ENCODE measurements around the gene STARD10.

The STARD10 gene

DNA sequence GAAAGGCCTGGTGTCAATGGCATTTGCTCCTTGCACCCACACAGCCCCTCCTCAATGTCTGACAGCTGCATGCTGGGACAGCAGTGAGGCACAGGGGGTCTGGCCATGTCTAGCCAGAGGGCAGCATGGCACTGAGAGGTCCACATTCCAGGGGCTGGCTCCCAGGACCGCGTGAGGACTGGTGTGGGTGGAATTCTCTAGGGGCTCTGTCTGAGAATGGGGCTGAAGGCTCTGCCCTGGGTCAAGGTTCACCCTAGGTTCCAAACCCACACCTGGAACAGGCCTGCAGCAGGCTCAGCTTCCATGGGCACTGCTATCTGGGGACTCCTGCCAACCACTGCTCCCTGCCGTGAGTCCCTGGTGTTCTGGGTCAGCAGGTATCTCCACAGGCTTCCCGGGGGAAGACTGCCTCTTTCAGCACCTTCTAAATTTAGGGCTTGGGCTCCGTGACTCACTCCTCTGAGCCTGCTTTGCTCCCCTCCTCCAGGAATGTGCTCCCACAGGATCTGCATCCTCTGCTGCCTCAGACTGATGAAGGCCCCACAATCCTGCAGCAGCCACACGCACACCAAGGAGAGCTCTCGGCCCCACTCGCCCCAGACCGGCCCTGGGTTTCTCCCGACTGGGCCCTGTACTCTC lies 4.2 kb downstream of the STARD10 start:
- Histone ChIP-seq H3K4me1 (ENCODE audit: control insufficient read depth, insufficient read depth, low read length, poor library complexity, severe bottlenecking) (peaks cover 16% of the 10 kb centered on the region), H3K9me3 (ENCODE audit: control insufficient read depth, low read length) (no peaks in the 10 kb centered on the region), H3K4me3 (ENCODE audit: insufficient read depth, low read depth, low read length, poor library complexity, severe bottlenecking) (no peak overlapping the region), H3K36me3 (ENCODE audit: control insufficient read depth, insufficient read depth, low read length) (no peaks in the 10 kb centered on the region), H3K27me3 (replicated peaks; ENCODE audit: control insufficient read depth, insufficient read depth, low read length, poor library complexity, severe bottlenecking) (no peaks in the 10 kb centered on the region), H3K27ac (ENCODE audit: insufficient read depth, low read length, poor library complexity, severe bottlenecking) (no peak overlapping the region)
- no peak for DNase-seq

DNA sequence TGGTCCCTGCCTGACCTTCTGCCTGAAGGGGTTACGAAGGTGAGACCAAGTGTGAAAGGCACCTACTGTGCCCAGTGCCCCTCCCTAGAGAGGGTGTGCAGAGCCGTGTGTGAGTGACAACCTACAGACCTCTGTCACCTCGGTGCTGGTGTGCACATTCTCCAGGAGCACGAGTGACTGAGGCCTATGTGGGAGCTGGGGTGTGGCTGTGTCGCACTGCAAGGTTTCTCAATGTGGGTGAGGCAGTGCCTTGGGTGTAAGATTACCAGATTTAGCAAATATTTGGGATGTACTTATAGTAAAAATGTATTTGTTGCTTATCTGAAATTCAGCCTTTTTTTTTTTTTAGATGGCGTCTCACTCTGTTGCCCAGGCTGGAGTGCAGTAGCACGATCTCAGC lies 5.6 kb downstream of the STARD10 start:
- Histone ChIP-seq H3K9me3 (ENCODE audit: control insufficient read depth, low read length) (no peaks in the 10 kb centered on the region), H3K4me3 (ENCODE audit: insufficient read depth, low read depth, low read length, poor library complexity, severe bottlenecking) (no peak overlapping the region), H3K36me3 (ENCODE audit: control insufficient read depth, insufficient read depth, low read length) (no peaks in the 10 kb centered on the region), H3K4me1 (ENCODE audit: control insufficient read depth, insufficient read depth, low read length, poor library complexity, severe bottlenecking) (peaks cover 7% of the 10 kb centered on the region), H3K27ac (ENCODE audit: insufficient read depth, low read length, poor library complexity, severe bottlenecking) (no peak overlapping the region), H3K27me3 (replicated peaks; ENCODE audit: control insufficient read depth, insufficient read depth, low read length, poor library complexity, severe bottlenecking) (no peaks in the 10 kb centered on the region)
- no peak for DNase-seq

DNA sequence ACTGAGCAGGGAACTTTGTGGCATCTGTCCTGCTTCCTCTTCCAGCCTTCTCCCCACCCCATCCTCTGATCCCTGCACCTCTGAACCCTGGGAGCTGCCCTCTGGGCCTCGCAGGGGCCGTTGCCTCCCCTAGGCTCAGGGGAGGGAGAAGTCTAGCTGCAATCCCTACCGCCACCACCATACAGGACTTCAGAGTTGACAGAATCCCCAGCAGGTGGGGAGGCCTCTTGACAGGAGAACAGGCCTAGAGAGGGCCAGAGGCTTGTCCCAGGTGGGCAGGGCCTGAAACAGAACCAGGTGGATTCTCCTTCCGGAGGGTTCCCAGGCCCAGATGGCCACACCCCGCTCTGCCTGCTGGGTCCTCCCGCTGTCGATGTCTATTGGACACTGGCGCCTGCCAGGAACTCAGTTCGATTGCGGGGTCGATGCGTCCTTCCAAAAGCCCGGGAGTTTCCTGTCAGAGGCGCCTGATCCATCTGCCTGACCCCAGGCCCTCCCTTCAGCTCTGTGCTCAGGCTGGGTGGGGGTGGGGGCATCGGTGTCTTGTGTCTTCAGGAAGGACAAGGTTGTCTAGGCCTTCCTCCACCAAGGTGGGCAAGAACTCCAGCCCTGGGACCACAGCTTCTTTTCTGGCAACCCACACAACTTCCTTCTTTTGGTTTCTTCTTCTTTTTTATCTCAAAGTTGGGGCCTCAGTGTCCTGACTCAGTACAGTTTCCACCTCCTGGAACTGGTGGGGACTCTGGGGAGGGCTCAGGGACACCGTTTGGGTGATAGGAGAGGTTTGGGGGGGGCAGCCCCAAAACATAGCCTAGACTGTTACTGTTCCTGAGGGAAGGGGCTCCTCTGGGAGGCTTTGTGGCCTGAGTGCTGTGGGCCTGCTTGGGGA lies 6.4 kb downstream of the STARD10 start:
- Histone ChIP-seq H3K36me3 (ENCODE audit: control insufficient read depth, insufficient read depth, low read length) (no peaks in the 10 kb centered on the region), H3K4me3 (ENCODE audit: insufficient read depth, low read depth, low read length, poor library complexity, severe bottlenecking) (no peak overlapping the region), H3K9me3 (ENCODE audit: control insufficient read depth, low read length) (no peaks in the 10 kb centered on the region), H3K27ac (ENCODE audit: insufficient read depth, low read length, poor library complexity, severe bottlenecking) (no peak overlapping the region), H3K27me3 (replicated peaks; ENCODE audit: control insufficient read depth, insufficient read depth, low read length, poor library complexity, severe bottlenecking) (no peaks in the 10 kb centered on the region), H3K4me1 (ENCODE audit: control insufficient read depth, insufficient read depth, low read length, poor library complexity, severe bottlenecking) (peaks cover 2% of the 10 kb centered on the region)
- DNase-seq, result no peak

DNA sequence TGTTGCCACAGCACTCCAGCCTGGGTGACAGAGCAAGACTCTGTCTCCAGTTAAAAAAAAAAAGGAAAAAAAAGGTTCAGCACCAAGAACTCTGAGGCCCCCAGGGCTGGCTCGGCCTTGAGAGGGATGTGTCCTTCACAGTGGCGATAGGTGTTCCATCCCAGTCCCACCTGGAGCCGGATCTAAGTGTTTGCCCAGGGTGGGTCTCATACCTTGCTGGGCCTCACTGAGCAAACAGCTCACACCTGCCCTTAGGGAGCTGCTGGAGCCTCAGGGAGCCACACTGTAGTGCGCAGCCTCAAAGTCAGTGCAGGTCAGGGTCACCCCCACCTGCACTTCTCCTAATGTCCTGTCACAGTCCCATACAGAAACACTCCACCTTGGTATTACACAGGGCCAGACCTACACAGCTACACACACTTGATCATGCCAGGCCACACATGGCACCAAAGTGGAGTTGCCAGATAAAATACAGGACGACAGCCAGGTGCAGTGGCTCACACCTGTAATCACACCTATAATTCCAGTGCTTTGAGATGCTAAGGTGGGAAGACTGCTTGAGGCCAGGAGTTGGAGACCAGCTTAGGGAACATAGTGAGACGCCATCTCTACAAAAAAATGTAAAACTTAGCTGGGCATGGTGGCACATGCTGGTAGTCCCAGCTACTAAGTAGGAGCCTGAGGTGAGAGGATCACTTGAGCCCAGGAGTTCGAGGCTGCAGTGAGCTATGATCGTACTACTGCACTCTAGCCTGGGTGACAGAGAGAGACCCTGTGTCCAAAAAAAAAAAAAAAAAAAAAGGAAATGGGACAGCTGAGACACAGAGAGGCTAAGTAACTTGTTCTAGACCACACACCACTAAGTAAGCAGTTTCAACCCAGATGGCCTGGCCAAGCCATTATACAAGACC lies 7.3 kb downstream of the STARD10 start:
- Histone ChIP-seq H3K27ac (ENCODE audit: insufficient read depth, low read length, poor library complexity, severe bottlenecking) (no peak overlapping the region), H3K36me3 (ENCODE audit: control insufficient read depth, insufficient read depth, low read length) (no peaks in the 10 kb centered on the region), H3K4me1 (ENCODE audit: control insufficient read depth, insufficient read depth, low read length, poor library complexity, severe bottlenecking) (peaks cover 8% of the 10 kb centered on the region), H3K27me3 (replicated peaks; ENCODE audit: control insufficient read depth, insufficient read depth, low read length, poor library complexity, severe bottlenecking) (no peaks in the 10 kb centered on the region), H3K9me3 (ENCODE audit: control insufficient read depth, low read length) (no peaks in the 10 kb centered on the region), H3K4me3 (ENCODE audit: insufficient read depth, low read depth, low read length, poor library complexity, severe bottlenecking) (no peak overlapping the region)
- DNase-seq, result no peak

- Histone ChIP-seq H3K9me3 (ENCODE audit: control insufficient read depth, low read length) (no peaks in the 10 kb centered on the region), H3K4me1 (ENCODE audit: control insufficient read depth, insufficient read depth, low read length, poor library complexity, severe bottlenecking) (peaks cover 21% of the 10 kb centered on the region), H3K36me3 (ENCODE audit: control insufficient read depth, insufficient read depth, low read length) (no peaks in the 10 kb centered on the region), H3K27ac (ENCODE audit: insufficient read depth, low read length, poor library complexity, severe bottlenecking) (no peak overlapping the region), H3K27me3 (replicated peaks; ENCODE audit: control insufficient read depth, insufficient read depth, low read length, poor library complexity, severe bottlenecking) (no peaks in the 10 kb centered on the region), H3K4me3 (ENCODE audit: insufficient read depth, low read depth, low read length, poor library complexity, severe bottlenecking) (no peak overlapping the region)
- DNase-seq, result no peak
Observed at GRCh38 chr11:72784662-72785061, 9.2 kb downstream of the STARD10 start.

DNA sequence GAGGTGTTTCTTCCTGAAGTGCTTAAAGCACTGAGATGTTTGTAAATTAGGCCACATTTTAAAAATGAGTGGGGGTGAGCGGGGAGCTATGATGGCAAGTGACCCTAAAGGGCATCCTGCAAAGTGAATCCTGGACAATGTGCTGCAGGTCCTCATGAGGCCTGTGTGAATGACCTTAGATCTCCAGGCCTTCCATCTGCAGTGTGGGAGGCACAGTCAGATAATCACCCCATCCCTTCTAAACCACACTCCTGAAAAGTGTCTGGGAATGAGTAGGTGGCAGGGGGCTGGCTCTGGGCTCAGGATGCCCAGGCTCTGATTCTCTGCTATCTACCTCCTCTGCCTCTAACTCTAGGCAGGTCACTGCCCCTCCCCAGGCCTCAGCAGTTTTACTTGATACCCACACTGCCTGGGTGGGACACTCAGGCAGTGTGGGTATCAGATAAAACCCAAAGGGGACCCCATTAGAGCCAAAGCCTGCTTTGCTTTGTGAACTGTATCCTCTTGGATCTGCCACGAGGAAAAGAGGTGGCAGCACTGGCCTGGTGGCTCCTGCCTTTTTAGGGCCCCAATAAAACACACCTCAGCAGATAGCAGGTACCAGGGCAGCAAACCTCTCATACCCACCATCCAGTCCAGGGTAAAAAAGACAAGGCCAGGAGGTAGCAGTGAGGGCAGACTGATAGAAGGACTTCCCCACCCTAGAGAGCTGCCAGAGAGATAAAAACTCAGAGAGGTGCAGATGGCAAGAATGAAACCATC lies 10.5 kb downstream of the STARD10 start:
- peaks cover 21% of the 10 kb centered on the region for H3K4me1 ChIP-seq (ENCODE audit: control insufficient read depth, insufficient read depth, low read length, poor library complexity, severe bottlenecking)
- no peaks in the 10 kb centered on the region for H3K27me3 ChIP-seq (replicated peaks; ENCODE audit: control insufficient read depth, insufficient read depth, low read length, poor library complexity, severe bottlenecking)
- no peak for DNase-seq

GRCh38 chr11:72782081-72782920 lies 11.5 kb downstream of the STARD10 start:
- no peak for DNase-seq
- Histone ChIP-seq H3K4me3 (ENCODE audit: insufficient read depth, low read depth, low read length, poor library complexity, severe bottlenecking) (peak overlapping the region; percentile 62), H3K4me1 (ENCODE audit: control insufficient read depth, insufficient read depth, low read length, poor library complexity, severe bottlenecking) (peaks cover 21% of the 10 kb centered on the region), H3K27me3 (replicated peaks; ENCODE audit: control insufficient read depth, insufficient read depth, low read length, poor library complexity, severe bottlenecking) (no peaks in the 10 kb centered on the region), H3K27ac (ENCODE audit: insufficient read depth, low read length, poor library complexity, severe bottlenecking) (peak overlapping the region; percentile 25), H3K36me3 (ENCODE audit: control insufficient read depth, insufficient read depth, low read length) (no peaks in the 10 kb centered on the region), H3K9me3 (ENCODE audit: control insufficient read depth, low read length) (no peaks in the 10 kb centered on the region)

More for the DNA sequence above, 10.5 kb downstream of the STARD10 start:
- Histone ChIP-seq H3K27ac (ENCODE audit: insufficient read depth, low read length, poor library complexity, severe bottlenecking) (no peak overlapping the region), H3K9me3 (ENCODE audit: control insufficient read depth, low read length) (no peaks in the 10 kb centered on the region), H3K4me3 (ENCODE audit: insufficient read depth, low read depth, low read length, poor library complexity, severe bottlenecking) (no peak overlapping the region), H3K36me3 (ENCODE audit: control insufficient read depth, insufficient read depth, low read length) (no peaks in the 10 kb centered on the region)

DNA sequence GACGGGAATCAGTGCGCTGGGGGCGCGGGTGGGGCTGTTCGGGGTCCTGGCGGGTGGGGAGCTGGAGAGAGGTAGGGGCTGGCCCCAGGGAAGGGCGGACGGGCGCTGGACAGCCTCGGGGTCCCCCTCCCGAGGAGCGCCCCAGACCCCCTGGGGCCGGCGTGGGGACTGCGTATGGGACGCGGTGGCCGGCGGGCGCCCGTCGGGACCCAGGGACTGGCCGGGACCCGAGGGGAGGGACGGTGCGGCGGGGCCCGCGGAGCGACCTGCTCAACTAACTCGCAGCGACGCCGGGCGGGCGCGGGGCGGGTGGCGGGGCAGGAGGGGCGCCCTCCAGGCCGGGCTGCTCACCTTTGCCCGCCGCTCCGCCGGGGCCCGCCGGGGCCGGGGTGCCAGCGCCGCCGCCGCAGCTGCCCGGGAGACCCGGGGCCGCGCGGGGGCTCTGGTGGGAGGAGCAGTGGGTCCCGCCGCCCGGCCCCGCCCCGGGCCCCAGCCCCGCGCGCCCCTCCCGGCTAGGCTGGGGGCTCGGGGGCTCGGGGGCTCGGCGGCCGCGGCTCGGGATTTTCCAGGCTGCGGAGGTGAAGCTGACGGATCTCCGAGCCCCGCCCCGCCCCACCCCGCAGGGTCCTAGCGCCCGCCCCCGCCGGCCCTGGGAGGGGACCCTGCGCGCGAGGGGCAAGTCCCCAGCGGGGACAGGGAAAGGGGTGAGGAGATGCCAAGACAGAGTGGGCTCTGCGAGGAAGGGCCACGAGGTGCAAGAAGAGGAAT lies 12.3 kb downstream of the STARD10 start:
- peak; percentile 55 to 65 (median 61) for DNase-seq
- peaks cover 21% of the 10 kb centered on the region for H3K4me1 ChIP-seq (ENCODE audit: control insufficient read depth, insufficient read depth, low read length, poor library complexity, severe bottlenecking)
- no peaks in the 10 kb centered on the region for H3K36me3 ChIP-seq (ENCODE audit: control insufficient read depth, insufficient read depth, low read length)
- peak overlapping the region; percentile 51 for H3K27ac ChIP-seq (ENCODE audit: insufficient read depth, low read length, poor library complexity, severe bottlenecking)
- H3K9me3 ChIP-seq (ENCODE audit: control insufficient read depth, low read length), result no peaks in the 10 kb centered on the region
- H3K4me3 ChIP-seq (ENCODE audit: insufficient read depth, low read depth, low read length, poor library complexity, severe bottlenecking), result peak overlapping the region; percentile 74
- no peaks in the 10 kb centered on the region for H3K27me3 ChIP-seq (replicated peaks; ENCODE audit: control insufficient read depth, insufficient read depth, low read length, poor library complexity, severe bottlenecking)
